Measurements from ENCODE around the gene ALPG.
"Not testable (repeated sequence)": the region's sequence is repeated elsewhere in the genome, so short reads cannot be mapped to it uniquely, and the experiment has no call there.

ALPG gene

GRCh38 chr2:232442431-232442830 lies 35.8 kb downstream of the ALPG start:
- not testable (repeated sequence) for DNase-seq

GRCh38 chr2:232443047-232443446 lies 36.4 kb downstream of the ALPG start:
- not testable (repeated sequence) for DNase-seq

DNA sequence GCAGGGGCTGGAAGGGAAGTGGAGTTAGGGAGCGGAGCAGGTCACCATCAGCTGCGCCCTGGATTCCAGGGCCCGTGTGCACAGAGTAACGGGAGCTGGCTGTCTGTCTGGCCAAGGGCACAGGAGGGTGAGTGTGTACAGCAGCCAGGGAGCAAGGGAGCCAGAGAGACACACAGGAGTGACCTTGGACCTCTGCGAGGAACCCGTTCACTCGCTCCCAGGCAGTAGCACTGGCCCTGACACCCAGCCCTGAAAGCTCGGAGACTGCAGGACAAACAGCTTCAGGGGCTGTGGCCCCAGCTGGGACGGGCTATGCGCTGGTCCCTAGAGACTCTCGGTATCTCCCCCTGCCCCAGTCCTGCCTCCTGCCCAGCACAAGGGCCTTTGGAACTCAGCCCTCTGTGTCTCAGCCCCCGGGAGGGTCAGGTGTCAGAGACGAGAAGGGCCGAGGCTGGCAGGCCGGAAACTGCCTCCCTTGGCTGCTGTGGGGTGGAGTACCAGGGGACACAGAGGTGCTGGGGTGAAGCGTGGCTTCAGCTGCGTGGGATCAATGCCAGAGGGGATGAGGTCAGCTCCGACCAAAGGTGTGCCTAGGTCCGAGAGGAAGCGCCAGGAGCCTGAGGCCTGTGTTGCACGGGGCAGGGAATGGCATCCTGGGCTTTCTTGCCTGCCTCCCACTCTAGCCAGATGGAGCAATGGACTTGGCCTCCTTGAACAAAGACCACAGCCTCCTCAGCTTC lies 37.2 kb downstream of the ALPG start:
- not testable (repeated sequence) for DNase-seq

DNA sequence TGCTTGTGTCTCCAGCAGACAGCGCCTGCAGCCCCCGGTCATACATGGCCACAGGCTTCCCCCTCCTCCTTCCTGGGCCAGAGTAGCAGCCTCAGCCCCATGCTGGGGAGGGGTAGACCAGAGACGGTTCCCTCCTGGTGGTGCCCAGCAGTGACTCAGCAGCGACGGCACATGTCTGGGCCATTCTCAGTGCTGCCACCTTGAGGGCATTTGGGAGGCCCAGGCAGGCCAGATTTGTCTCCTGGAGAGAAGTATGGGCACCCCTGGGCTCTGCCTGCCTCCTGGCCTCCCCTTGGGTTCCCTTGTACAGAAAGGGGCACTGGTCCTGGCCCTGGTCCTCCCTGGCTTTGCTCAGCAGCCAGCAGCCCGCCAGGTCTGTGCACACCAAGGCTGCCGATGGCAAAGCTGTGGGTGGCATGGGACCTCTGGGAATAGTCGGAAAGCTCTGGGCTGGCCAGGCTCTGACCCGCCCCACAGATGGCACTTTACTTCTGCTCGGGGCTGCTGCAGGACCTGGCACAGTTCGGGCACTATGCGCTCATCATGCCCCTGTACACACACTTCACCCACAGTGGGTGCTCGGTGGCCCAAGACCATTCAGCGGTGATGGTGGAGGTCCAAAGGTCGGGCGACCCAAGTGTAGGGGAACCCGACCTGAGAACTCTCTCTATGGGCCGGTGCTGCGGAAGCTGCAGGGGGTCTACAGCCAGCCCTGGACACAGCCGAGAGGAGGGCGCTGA lies 37.9 kb downstream of the ALPG start:
- DNase-seq: peak; percentile 85

GRCh38 chr2:232445149-232445885 lies 38.7 kb downstream of the ALPG start:
- not testable (repeated sequence) for DNase-seq

DNA sequence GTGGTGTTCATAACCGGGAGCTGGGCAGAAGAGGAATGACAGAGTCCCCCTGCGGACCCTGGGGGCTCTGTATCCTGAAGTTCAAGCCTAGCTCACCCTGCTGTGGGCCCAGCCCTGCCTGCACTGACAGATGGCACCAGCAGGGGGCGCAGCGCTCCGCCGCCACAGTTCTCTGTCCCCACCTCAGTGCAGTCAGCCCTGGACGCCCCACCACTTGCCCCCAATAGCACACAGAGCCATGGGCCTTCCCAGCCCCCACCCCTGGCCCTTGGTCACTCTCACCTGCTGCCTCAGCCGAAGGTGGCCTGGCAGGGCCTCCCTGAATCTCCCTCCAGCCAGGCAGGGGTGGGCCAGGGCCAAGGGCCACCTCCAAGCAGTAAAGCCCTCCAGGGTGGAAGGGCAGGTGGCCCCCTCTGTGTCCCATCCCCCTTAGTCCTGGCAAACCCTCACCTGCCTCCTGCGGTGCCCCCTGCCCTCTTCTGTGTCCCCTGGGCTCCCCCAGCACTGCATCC lies 39.7 kb downstream of the ALPG start:
- not testable (repeated sequence) for DNase-seq

- DNase-seq: no peak
Observed at GRCh38 chr2:232447091-232447620, 40.5 kb downstream of the ALPG start.

DNA sequence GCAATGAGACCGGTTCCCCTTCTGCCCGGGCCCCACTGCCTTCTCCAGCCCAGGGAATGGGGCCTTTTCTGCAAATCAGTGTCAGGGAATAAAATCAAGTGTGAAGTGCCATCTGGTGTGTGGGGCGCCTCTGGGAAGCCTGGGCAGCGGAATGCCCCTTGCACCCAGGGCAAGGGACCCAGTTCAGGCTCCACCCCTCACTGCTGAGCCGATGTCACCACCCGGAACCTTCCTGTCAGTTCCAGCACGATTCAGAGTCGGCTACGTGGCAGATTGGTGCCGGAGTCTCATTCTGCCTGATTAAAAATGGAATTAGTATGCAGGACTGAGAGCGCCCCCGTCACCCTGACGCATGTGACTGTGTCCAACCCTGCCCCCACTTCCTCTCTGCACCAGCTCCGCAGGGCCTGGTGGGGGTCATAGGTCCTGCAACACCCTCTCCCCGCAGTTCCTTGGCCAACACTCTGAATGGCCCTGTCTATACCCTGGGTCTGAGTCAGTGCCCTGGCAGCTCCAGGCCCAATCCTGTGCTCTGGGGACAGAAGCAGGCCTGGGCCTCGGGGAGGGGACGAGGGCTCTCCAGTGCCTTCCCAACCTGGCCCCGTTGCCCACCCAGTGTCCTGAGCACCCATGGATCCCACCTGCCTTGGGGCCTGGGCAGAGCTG lies 41.1 kb downstream of the ALPG start:
- no peak for DNase-seq

DNA sequence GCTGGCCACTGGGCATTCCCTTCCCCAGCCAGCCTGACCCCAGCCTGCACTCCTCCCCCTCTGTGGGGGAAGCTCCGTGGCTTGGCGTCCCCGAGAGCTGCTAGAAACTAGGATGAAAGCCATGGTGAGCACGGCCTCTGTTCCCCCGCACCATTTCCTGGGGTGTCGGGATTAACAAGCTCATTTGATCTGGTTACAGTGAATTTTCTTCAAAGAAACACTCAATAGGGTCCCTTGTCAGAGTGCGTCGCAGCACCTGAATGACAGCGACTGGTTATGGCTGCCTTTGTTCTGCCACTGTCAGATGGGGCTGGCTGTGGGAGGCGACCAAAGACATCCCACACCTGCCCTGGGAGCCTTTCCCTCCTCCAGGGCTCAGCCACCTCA lies 41.7 kb downstream of the ALPG start:
- no peak for DNase-seq

GRCh38 chr2:232449964-232450363 lies 43.3 kb downstream of the ALPG start:
- no peak for DNase-seq

- not testable (repeated sequence) for DNase-seq
Observed at GRCh38 chr2:232451645-232452044, 45.0 kb downstream of the ALPG start.

DNA sequence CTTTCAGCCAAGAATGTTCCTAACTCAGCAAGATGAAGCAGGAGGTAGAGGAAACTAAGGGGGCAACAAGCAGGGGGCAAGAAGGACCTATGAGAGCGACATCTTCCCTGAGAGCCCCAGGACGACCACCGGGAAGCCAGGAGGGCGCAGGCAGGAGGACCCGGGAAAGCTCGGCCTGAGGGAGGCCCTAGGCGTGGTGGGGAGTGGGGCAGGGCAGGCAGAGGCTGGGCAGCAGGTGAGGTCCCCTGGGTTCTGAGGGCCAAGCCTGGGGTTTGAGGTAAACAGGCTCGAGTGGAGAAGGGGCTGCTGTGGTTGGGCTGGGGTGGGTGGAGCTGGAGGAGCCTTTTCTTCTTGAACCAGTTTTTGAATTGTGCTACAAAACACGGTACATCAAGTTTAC lies 48.0 kb downstream of the ALPG start:
- DNase-seq: no peak

- no peak for DNase-seq
Observed at GRCh38 chr2:232455426-232456255, 49.0 kb downstream of the ALPG start, which contains the start of gene ALPI. Gene ALPI (plus strand): TSS chr2:232456153. CDS start chr2:232456200, 47 bp downstream.

DNA sequence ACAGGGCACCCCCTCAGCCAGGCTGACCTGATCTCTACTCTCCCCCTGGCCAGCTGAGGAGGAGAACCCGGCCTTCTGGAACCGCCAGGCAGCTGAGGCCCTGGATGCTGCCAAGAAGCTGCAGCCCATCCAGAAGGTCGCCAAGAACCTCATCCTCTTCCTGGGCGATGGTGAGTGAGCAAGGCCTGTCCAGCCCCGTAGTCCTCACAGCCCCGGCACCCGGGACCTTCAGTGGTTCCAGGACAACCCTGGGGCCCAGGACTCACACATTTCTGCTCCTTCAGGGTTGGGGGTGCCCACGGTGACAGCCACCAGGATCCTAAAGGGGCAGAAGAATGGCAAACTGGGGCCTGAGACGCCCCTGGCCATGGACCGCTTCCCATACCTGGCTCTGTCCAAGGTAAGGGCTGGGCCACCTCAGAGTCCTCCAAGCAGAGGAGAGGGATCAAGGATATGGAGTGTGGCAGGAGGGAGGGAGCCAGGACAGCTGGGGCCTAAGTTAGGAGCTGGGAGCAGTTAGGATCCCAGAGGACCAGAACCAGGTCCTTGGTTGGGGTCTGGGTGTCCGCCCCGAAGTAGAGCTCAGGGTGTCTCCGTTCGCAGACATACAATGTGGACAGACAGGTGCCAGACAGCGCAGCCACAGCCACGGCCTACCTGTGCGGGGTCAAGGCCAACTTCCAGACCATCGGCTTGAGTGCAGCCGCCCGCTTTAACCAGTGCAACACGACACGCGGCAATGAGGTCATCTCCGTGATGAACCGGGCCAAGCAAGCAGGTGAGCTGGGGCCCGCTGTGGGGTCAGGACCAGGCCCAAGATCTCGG lies 49.9 kb downstream of the ALPG start:
- no peak for DNase-seq

DNA sequence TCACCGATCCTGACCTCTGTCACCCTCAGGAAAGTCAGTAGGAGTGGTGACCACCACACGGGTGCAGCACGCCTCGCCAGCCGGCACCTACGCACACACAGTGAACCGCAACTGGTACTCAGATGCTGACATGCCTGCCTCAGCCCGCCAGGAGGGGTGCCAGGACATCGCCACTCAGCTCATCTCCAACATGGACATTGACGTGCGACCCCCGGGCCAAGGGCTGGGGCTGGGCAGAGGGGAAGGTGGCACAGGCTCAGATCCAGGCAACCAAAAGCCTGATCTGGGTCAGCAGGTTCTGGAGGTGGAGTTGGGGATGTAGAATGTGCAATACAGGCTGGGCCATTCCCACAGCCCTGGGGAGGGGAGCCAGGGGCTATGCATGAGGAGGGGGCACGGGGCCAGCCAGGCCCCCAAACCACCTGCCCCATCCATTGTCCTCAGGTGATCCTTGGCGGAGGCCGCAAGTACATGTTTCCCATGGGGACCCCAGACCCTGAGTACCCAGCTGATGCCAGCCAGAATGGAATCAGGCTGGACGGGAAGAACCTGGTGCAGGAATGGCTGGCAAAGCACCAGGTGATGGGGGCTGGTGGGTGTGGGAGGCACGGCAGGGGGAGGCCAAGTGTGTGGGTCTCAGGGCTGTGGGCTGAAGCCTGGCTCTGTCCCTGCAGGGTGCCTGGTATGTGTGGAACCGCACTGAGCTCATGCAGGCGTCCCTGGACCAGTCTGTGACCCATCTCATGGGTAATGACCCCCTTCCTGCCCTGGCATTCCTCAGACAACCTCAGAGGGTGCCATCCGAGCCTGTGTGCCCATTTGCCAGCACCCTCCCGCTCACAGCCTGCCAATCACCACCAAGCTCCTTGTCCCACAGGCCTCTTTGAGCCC lies 50.7 kb downstream of the ALPG start:
- no peak for DNase-seq

GRCh38 chr2:232458051-232458660 lies 51.5 kb downstream of the ALPG start:
- no peak for DNase-seq

DNA sequence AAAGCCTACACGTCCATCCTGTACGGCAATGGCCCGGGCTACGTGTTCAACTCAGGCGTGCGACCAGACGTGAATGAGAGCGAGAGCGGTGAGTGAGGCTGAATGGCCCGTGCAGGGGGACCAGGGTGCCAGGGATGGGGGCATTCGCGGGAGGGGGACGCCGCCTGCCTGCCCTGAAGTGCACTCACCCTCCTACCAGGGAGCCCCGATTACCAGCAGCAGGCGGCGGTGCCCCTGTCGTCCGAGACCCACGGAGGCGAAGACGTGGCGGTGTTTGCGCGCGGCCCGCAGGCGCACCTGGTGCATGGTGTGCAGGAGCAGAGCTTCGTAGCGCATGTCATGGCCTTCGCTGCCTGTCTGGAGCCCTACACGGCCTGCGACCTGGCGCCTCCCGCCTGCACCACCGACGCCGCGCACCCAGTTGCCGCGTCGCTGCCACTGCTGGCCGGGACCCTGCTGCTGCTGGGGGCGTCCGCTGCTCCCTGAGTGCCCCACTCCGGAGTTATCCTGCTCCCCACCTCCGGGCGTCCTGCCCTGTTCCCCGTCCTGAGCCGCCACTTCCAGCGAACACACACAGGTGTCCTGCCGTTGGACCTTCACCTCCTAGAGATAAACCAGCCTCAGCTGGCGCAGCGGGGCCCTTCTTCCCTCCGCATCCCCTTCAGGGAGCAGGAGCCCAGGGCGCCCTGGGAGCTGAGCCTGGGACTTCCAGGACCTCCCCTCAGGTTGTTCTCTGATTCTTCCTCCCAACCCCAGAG lies 52.2 kb downstream of the ALPG start:
- no peak for DNase-seq

DNA sequence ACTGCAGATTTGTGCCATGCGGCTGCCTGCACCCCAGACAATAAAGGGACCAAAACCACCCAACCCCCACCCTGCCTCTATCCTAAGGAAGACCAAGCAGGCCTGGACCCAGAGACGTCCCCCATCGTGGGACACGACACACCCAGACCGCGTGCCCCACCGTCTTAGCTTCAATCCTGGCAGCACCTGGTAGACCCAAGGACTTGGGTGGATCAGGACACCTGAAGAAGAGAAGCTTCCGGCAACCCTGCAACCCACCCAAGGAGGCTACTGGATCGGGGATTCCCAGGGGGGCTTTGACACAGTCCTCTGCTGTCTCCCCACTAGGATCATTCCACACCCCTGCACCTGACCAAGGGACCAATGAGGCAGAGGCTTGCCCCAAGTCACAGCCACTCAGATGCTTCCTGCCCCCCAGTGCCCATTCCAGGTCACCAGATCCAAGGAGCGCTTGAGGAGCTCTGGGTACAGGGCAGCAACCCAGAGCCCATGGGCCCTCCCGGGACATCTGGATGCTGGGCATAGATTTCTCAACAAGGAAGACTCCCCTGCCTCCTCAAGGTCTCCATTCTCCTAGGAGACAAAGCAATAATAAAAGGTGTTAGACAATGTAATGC lies 52.9 kb downstream of the ALPG start:
- DNase-seq: no peak

Measured in hematopoietic multipotent progenitor cell treated with erythropoietin and hydrocortisone succinate and interleukin-3 and kit ligand, for 6 days (in vitro differentiated cells).